A673 (cell line): ENCODE data around the gene GBX2. TPM values are rescaled to one million over a fixed set of nuclear protein-coding genes. Genes with fewer than 3 reads are reported as not detected.

Source experiments
- BruUV-seq: library from RNA; stranded (reverse); fragments of 400-500 nt; replicated peaks from 2 replicates; lab custom pipeline; 2021; lab: Mats Ljungman, UMichigan
- CTCF ChIA-PET: fragments of 300-600 bp; sonication (Branson Sonifier 250); formaldehyde crosslinking; loops from one replicate; lab custom pipeline; 2022; ENCODE audit warnings: antibody characterized with exemption; lab: Charles Lee
- POLR2A ChIA-PET: fragments of 300-600 bp; sonication (Branson Sonifier 250); formaldehyde crosslinking; loops from one replicate; lab custom pipeline; 2022; ENCODE audit warnings: antibody characterized with exemption; ENCODE audit not compliant: low non-redundant PET; lab: Charles Lee
- DNase-seq: peaks from one replicate; pipeline ENCODE4 v3.0.0-alpha.2; 2015; ENCODE audit warnings: low spot score
- H3K27ac ChIP-seq: fragments of 200-600 bp; sonication (generic); 2 replicates; pipeline ENCODE4 v1.5.1; 2016; ENCODE audit warnings: mixed run types, low read depth, mild to moderate bottlenecking, mixed read lengths, antibody characterized with exemption, low read length; ENCODE audit not compliant: poor library complexity, severe bottlenecking
- H3K27me3 ChIP-seq: fragments of 200-600 bp; sonication (generic); replicated peaks from 2 replicates; pipeline ENCODE4 v1.6.1; 2017; ENCODE audit warnings: mixed run types, low read depth, mild to moderate bottlenecking, mixed read lengths, antibody characterized with exemption, low read length; ENCODE audit not compliant: insufficient read depth, poor library complexity
- H3K36me3 ChIP-seq: fragments of 200-600 bp; sonication (generic); 2 replicates; pipeline ENCODE4 v1.6.1; 2016; ENCODE audit warnings: mixed run types, mild to moderate bottlenecking, mixed read lengths, antibody characterized with exemption, low read length; ENCODE audit not compliant: insufficient read depth, poor library complexity, severe bottlenecking
- H3K4me1 ChIP-seq: fragments of 200-600 bp; sonication (generic); 2 replicates; pipeline ENCODE4 v1.6.1; 2017; ENCODE audit warnings: mixed run types, mild to moderate bottlenecking, mixed read lengths, antibody characterized with exemption, low read length; ENCODE audit not compliant: insufficient read depth, poor library complexity, severe bottlenecking
- H3K4me3 ChIP-seq: fragments of 200-600 bp; sonication (generic); 2 replicates; pipeline ENCODE4 v1.5.1; 2016; ENCODE audit warnings: low read depth, mixed run types, mild to moderate bottlenecking, mixed read lengths, low read length; ENCODE audit not compliant: poor library complexity, severe bottlenecking
- H3K9me3 ChIP-seq: fragments of 200-600 bp; sonication (generic); 2 replicates; pipeline ENCODE4 v1.6.1; 2016; ENCODE audit warnings: mixed run types, low read depth, mild to moderate bottlenecking, mixed read lengths, antibody characterized with exemption, low read length; ENCODE audit not compliant: poor library complexity, severe bottlenecking
- CTCF ChIP-seq: fragments of 300-800, 200-600 bp; sonication (generic); conservative IDR thresholded peaks from 2 replicates; pipeline ENCODE4 v1.5.1; 2017; ENCODE audit warnings: low read depth, mild to moderate bottlenecking, antibody characterized with exemption, low read length, moderate library complexity, mixed read lengths
- EZH2 ChIP-seq: fragments of 200-600 bp; sonication (generic); IDR thresholded peaks from 2 replicates; pipeline ENCODE4 v1.6.1; 2017; ENCODE audit warnings: borderline replicate concordance, low read depth, mild to moderate bottlenecking, mixed read lengths, antibody characterized with exemption, low read length; ENCODE audit not compliant: poor library complexity, severe bottlenecking
- intact Hi-C: fragments of 100-400 bp; cut with micrococcal nuclease; formaldehyde crosslinking; loops from one replicate; pipeline ENCODE4 v1.10.0; 2022; ENCODE audit not compliant: unreplicated experiment
- total RNA-seq: library from RNA; stranded (reverse); gene quantifications from 2 replicates; pipeline ENCODE4 v1.2.3, GENCODE V29; 2021

GBX2 gene
- total RNA-seq, 1 experiment from 2014 or later = not detected

- CTCF ChIA-PET = no interaction called here
- H3K4me1 ChIP-seq = no peaks in the 10 kb centered on the region
- no peak overlapping the region for H3K27ac ChIP-seq
- DNase-seq = no peak
- POLR2A ChIA-PET = no interaction called here
- no TSS peak for BruUV-seq
- no peaks in the 10 kb centered on the region for H3K36me3 ChIP-seq
- peaks cover 20% of the 10 kb centered on the region for H3K27me3 ChIP-seq
- intact Hi-C loops = no loop called here
- no peak overlapping the region for H3K4me3 ChIP-seq
- TF ChIP-seq CTCF (no peak), EZH2 (no peak)
- peaks cover under 1% of the 10 kb centered on the region for H3K9me3 ChIP-seq
Observed at GRCh38 chr2:236200378-236200777, 32.2 kb upstream of the GBX2 start.

- CTCF ChIA-PET = no interaction called here
- Histone ChIP-seq H3K36me3 (no peaks in the 10 kb centered on the region), H3K4me1 (no peaks in the 10 kb centered on the region), H3K4me3 (no peak overlapping the region), H3K27ac (no peak overlapping the region), H3K27me3 (peaks cover 13% of the 10 kb centered on the region), H3K9me3 (no peaks in the 10 kb centered on the region)
- BruUV-seq = no TSS peak
- intact Hi-C loops = no loop called here
- POLR2A ChIA-PET = no interaction called here
- peak; percentile 38 for DNase-seq
- no peak for TF ChIP-seq CTCF
- TF ChIP-seq EZH2 = no peak
Observed at GRCh38 chr2:236196366-236196765, 28.2 kb upstream of the GBX2 start.

DNA sequence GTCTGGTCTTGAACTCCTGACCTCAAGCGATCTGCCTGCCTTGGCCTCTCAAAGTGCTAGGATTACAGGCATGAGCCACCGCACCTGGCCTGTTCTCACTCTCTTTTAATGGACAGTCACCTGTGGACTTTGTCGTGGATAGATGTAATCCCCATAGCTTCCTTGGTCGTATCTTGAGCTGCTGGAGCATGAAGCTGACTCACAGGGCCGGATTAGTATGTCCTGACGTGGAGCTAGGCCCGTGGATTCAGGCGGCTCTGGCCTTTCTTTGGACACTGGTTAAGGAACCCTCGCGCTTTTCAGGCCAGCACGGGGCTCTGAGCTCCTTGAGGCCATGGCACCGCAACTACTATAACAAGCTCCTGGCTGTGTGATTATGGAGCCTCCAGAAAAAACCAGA is 27.5 kb upstream of the GBX2 start:
- CTCF ChIA-PET = no interaction called here
- intact Hi-C loops = no loop called here
- Histone ChIP-seq H3K36me3 (no peaks in the 10 kb centered on the region), H3K27ac (no peak overlapping the region), H3K4me3 (no peak overlapping the region), H3K27me3 (peaks cover 9% of the 10 kb centered on the region), H3K4me1 (no peaks in the 10 kb centered on the region), H3K9me3 (no peaks in the 10 kb centered on the region)
- BruUV-seq = no TSS peak
- TF ChIP-seq EZH2 (no peak), CTCF (no peak)
- POLR2A ChIA-PET = no interaction called here
- no peak for DNase-seq
